HG03064 (cell line): ENCODE results near the gene ADARB1.

Experiments used
- ATAC-seq: cut with Tn5 transposase; IDR thresholded peaks from one replicate; pipeline ENCODE4 v1.9.1; 2021; ENCODE audit warnings: low read depth; ENCODE audit not compliant: unreplicated experiment

ADARB1 gene

GRCh38 chr21:45054227-45054926 lies 20.0 kb upstream of the ADARB1 start:
- ATAC-seq, result no peak

- no peak for ATAC-seq
These were observed 19.3 kb upstream of the ADARB1 start for GRCh38 chr21:45054927-45055612.

- ATAC-seq, result no peak
These were observed 18.5 kb upstream of the ADARB1 start for GRCh38 chr21:45055861-45056260.

- no peak for ATAC-seq
These were observed 18.0 kb upstream of the ADARB1 start for GRCh38 chr21:45056296-45056904.

- no peak for ATAC-seq
These were observed 17.3 kb upstream of the ADARB1 start for GRCh38 chr21:45056917-45057560.

- ATAC-seq, result no peak
These were observed 16.5 kb upstream of the ADARB1 start for GRCh38 chr21:45057886-45058285.

GRCh38 chr21:45059121-45059520 lies 15.3 kb upstream of the ADARB1 start:
- no peak for ATAC-seq

GRCh38 chr21:45060089-45060488 lies 14.3 kb upstream of the ADARB1 start:
- no peak for ATAC-seq

- ATAC-seq, result no peak
These were observed 13.6 kb upstream of the ADARB1 start for GRCh38 chr21:45060675-45061311.

- ATAC-seq, result no peak
These were observed 10.3 kb upstream of the ADARB1 start for GRCh38 chr21:45064091-45064490.

- ATAC-seq, result no peak
These were observed 9.6 kb upstream of the ADARB1 start for GRCh38 chr21:45064618-45065399.

- no peak for ATAC-seq
These were observed 6.7 kb upstream of the ADARB1 start for GRCh38 chr21:45067462-45068285.

GRCh38 chr21:45069085-45069484 lies 5.3 kb upstream of the ADARB1 start:
- no peak for ATAC-seq

- no peak for ATAC-seq
These were observed 4.7 kb upstream of the ADARB1 start for GRCh38 chr21:45069711-45070110.

GRCh38 chr21:45071078-45071873 lies 3.1 kb upstream of the ADARB1 start:
- ATAC-seq, result no peak

GRCh38 chr21:45071874-45072737 lies 2.3 kb upstream of the ADARB1 start:
- no peak for ATAC-seq

GRCh38 chr21:45072738-45073300 lies 1.6 kb upstream of the ADARB1 start:
- ATAC-seq, result no peak
